Cardiac fibroblast (primary cell): ENCODE data around the gene CAMTA1.

Experiments used
- DNase-seq, 2 donors: peaks; one replicate each; pipeline versions ENCODE4 v3.0.0 to v3.0.0-alpha.2; 2010; ENCODE audit warnings: low read depth in 2 of 2
- H3K4me3 ChIP-seq, 2 donors: replicated peaks in 1 of 2; 1 replicate in 1 of 2; 2 replicates in 1 of 2; pipeline ENCODE4 v1.5.1; 2011; ENCODE audit warnings: low read depth in 2 of 2, low read length in 2 of 2, mild to moderate bottlenecking in 2 of 2, moderate library complexity in 1 of 2
- CTCF ChIP-seq: IDR thresholded peaks from one replicate; pipeline ENCODE4 v1.5.1; 2011; ENCODE audit warnings: low read depth, mild to moderate bottlenecking, low read length, inconsistent platforms

Gene CAMTA1

GRCh38 chr1:7087888-7088287 is 302.6 kb downstream of the CAMTA1 start:
- no peak for TF ChIP-seq CTCF
- no peak for DNase-seq
- no peak overlapping the region for H3K4me3 ChIP-seq

GRCh38 chr1:7089497-7089896 is 304.2 kb downstream of the CAMTA1 start:
- DNase-seq, result no peak
- no peak overlapping the region for H3K4me3 ChIP-seq
- TF ChIP-seq CTCF, result no peak

- no peak for TF ChIP-seq CTCF
- DNase-seq, result no peak
- no peak overlapping the region for H3K4me3 ChIP-seq
Observed at GRCh38 chr1:7093297-7093696, 308.0 kb downstream of the CAMTA1 start.

- H3K4me3 ChIP-seq, result no peak overlapping the region
- no peak for TF ChIP-seq CTCF
- DNase-seq, result no peak
Observed at GRCh38 chr1:7094086-7094485, 308.8 kb downstream of the CAMTA1 start.

GRCh38 chr1:7094509-7094908 is 309.3 kb downstream of the CAMTA1 start:
- DNase-seq, result no peak
- H3K4me3 ChIP-seq, result no peak overlapping the region
- no peak for TF ChIP-seq CTCF

GRCh38 chr1:7095343-7095964 is 310.2 kb downstream of the CAMTA1 start:
- no peak overlapping the region for H3K4me3 ChIP-seq
- DNase-seq, result no peak
- no peak for TF ChIP-seq CTCF

GRCh38 chr1:7097938-7098592 is 312.8 kb downstream of the CAMTA1 start:
- H3K4me3 ChIP-seq, result no peak overlapping the region
- no peak for TF ChIP-seq CTCF
- no peak for DNase-seq
